HG02973 (cell line): ENCODE measurements around the gene NKTR.
"Not testable (repeated sequence)": the region's sequence is repeated elsewhere in the genome, so short reads cannot be mapped to it uniquely, and the experiment has no call there.

Source experiments
- ATAC-seq: cut with Tn5 transposase; IDR thresholded peaks from one replicate; pipeline ENCODE4 v1.9.1; 2021; ENCODE audit warnings: moderate library complexity; ENCODE audit not compliant: unreplicated experiment

The NKTR gene

GRCh38 chr3:42595682-42596081 is 4.8 kb upstream of the NKTR start:
- no peak for ATAC-seq

GRCh38 chr3:42597098-42597497 is 3.4 kb upstream of the NKTR start:
- ATAC-seq, result not testable (repeated sequence)

GRCh38 chr3:42600958-42601675 is 631 bp downstream of the NKTR start:
- peak; percentile 23 for ATAC-seq

- no peak for ATAC-seq
Measured at GRCh38 chr3:42601896-42602581, 1.6 kb downstream of the NKTR start.

- no peak for ATAC-seq
Measured at GRCh38 chr3:42602961-42603360, 2.5 kb downstream of the NKTR start.

- no peak for ATAC-seq
Measured at GRCh38 chr3:42605546-42606173, 5.2 kb downstream of the NKTR start.

GRCh38 chr3:42608581-42608980 is 8.1 kb downstream of the NKTR start:
- no peak for ATAC-seq

GRCh38 chr3:42610976-42611375 is 10.5 kb downstream of the NKTR start:
- ATAC-seq, result no peak

- ATAC-seq, result no peak
Measured at GRCh38 chr3:42612217-42612616, 11.7 kb downstream of the NKTR start.

- ATAC-seq, result peak; percentile 84
Measured at GRCh38 chr3:42612928-42613327, 12.4 kb downstream of the NKTR start.

- ATAC-seq, result no peak
Measured at GRCh38 chr3:42613462-42613861, 13.0 kb downstream of the NKTR start.

GRCh38 chr3:42631620-42632019 is 31.1 kb downstream of the NKTR start:
- ATAC-seq, result no peak

GRCh38 chr3:42632146-42632545 is 31.7 kb downstream of the NKTR start:
- ATAC-seq, result no peak

GRCh38 chr3:42633544-42633943 is 33.1 kb downstream of the NKTR start:
- no peak for ATAC-seq

GRCh38 chr3:42635111-42635510 is 34.6 kb downstream of the NKTR start:
- ATAC-seq, result peak; percentile 85

GRCh38 chr3:42637001-42637400 is 36.5 kb downstream of the NKTR start:
- ATAC-seq, result no peak

GRCh38 chr3:42638339-42638842 is 37.9 kb downstream of the NKTR start:
- ATAC-seq, result no peak

- ATAC-seq, result no peak
Measured at GRCh38 chr3:42639192-42639591, 38.7 kb downstream of the NKTR start.

- no peak for ATAC-seq
Measured at GRCh38 chr3:42640129-42640528, 39.6 kb downstream of the NKTR start.

- no peak for ATAC-seq
Measured at GRCh38 chr3:42640771-42641370, 40.4 kb downstream of the NKTR start.

- ATAC-seq, result no peak
Measured at GRCh38 chr3:42647821-42648459, 47.5 kb downstream of the NKTR start.
